Stimulated activated CD4-positive, alpha-beta T cell treated with anti-CD3 and anti-CD28 coated beads, Interleukin-4, amount 100 ng/mL, for 48 hours (primary cell): ENCODE results near the gene GPR108.
"Not testable (repeated sequence)": the region's sequence is repeated elsewhere in the genome, so short reads cannot be mapped to it uniquely, and the experiment has no call there.

Source experiments
- DNase-seq, 2 donors: peaks; one replicate each; pipeline ENCODE4 v3.0.0-alpha.2; 2020; ENCODE audit warnings: low read depth in 2 of 2

Gene GPR108

GRCh38 chr19:6737284-6737872 is at the start of gene GPR108:
Gene GPR108 (minus strand): TSS chr19:6737580. CDS start chr19:6737576, 4 bp downstream.
- DNase-seq = peak; percentile 97 to 98

GRCh38 chr19:6779206-6779605 is 41.8 kb upstream of the GPR108 start:
- no peak for DNase-seq

- no peak for DNase-seq
These were observed 41.0 kb upstream of the GPR108 start for GRCh38 chr19:6778386-6778785.

- no peak for DNase-seq
These were observed 40.1 kb upstream of the GPR108 start for GRCh38 chr19:6777434-6777833.

GRCh38 chr19:6776999-6777398 is 39.6 kb upstream of the GPR108 start:
- no peak for DNase-seq

- DNase-seq = not testable (repeated sequence)
These were observed 38.7 kb upstream of the GPR108 start for GRCh38 chr19:6776045-6776444.

GRCh38 chr19:6774821-6775707 is 37.7 kb upstream of the GPR108 start:
- no peak for DNase-seq

GRCh38 chr19:6773323-6773931 is 36.0 kb upstream of the GPR108 start:
- peak; percentile 45 to 66 for DNase-seq

- no peak for DNase-seq
These were observed 35.5 kb upstream of the GPR108 start for GRCh38 chr19:6772866-6773322.

- DNase-seq = peak; percentile 62 to 65
These were observed 34.9 kb upstream of the GPR108 start, which contains the start of gene VAV1 for GRCh38 chr19:6772028-6772865. Gene VAV1 (plus strand): TSS chr19:6772708. CDS start chr19:6772808, 100 bp downstream.

- not testable (repeated sequence) for DNase-seq
These were observed 34.3 kb upstream of the GPR108 start for GRCh38 chr19:6771648-6772027.

GRCh38 chr19:6769006-6769619 is 31.7 kb upstream of the GPR108 start:
- no peak for DNase-seq

- DNase-seq = no peak
These were observed 30.9 kb upstream of the GPR108 start for GRCh38 chr19:6768236-6768785.

- peak; percentile 90 to 91 for DNase-seq
These were observed 30.2 kb upstream of the GPR108 start, which contains the start of gene SH2D3A for GRCh38 chr19:6767357-6768235. Gene SH2D3A (minus strand): TSS chr19:6767435. CDS start chr19:6763748, 3,687 bp downstream.

- peak in 1 of 2 donors; percentile 23 for DNase-seq
These were observed 29.6 kb upstream of the GPR108 start for GRCh38 chr19:6767081-6767356.

- DNase-seq = no peak
These were observed 29.1 kb upstream of the GPR108 start for GRCh38 chr19:6766357-6767080.

GRCh38 chr19:6765738-6766356 is 28.5 kb upstream of the GPR108 start:
- DNase-seq = no peak

- not testable (repeated sequence) for DNase-seq
These were observed 24.9 kb upstream of the GPR108 start for GRCh38 chr19:6762253-6762797.
